NCI-H1417 (cell line): ENCODE results near the gene PSAT1.
"Not testable (repeated sequence)": the region's sequence is repeated elsewhere in the genome, so short reads cannot be mapped to it uniquely, and the experiment has no call there.

ENCODE experiments used
- DNase-seq, 3 experiments: peaks; one replicate each; lab custom pipeline; 2025; lab: John Stamatoyannopoulos, UW

The PSAT1 gene

DNA sequence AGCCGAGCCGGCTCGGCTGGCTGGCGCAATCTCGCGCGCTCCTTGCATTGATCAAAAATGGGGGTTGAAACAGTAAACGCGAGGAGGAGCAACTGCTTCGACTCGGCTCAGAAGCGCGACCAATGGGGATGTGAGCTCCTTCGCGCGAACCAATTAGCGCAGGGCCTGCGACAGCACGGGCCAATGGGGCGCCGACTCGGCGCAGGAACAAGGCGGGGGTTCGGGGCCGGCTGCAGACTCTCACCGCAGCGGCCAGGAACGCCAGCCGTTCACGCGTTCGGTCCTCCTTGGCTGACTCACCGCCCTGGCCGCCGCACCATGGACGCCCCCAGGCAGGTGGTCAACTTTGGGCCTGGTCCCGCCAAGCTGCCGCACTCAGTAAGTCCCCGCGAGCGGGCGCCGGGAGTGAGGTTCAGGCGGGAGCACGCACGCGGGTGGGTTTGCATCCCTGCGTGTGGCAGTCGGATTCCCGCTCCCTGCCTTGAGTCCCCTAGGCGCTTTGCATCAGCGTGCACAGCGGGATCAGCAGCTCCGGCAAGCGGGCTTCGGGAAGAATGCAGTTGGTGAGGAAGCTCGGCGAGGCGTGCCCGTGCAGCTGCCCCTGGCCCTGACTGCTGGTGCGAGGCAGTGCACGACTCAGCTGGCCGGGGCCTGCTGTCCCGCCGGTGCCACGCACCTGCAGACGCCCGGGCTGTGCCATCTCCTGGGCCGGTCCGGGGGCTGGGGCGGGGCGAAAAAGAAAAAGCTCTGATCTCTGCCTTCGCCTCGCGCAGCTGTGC is at the start of gene PSAT1:
Gene PSAT1 (plus strand): TSS at position 233 of the 779 bp plus-strand sequence. CDS start 86 bp downstream, at position 319.
- DNase-seq = peak; percentile 88 to 99 (median 98)

DNA sequence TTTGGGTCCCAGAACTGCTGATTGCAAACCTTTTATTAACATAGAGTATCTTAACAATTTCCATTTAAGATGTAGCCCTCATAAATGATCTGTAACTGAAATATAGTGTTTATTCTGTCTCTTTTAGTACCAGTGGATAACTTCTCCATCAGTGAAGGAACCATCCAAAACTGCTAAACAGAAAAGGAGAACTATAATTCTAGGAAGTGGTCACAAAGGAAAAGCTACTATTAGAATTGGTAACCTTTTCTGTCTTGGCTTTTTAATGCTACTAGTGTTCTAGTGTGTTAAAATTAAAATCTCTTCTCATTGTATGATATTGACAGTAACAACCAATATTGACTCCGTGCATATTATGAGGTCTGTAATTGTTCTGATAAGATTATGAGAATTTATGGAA is 48.3 kb upstream of the PSAT1 start:
- no peak for DNase-seq

DNA sequence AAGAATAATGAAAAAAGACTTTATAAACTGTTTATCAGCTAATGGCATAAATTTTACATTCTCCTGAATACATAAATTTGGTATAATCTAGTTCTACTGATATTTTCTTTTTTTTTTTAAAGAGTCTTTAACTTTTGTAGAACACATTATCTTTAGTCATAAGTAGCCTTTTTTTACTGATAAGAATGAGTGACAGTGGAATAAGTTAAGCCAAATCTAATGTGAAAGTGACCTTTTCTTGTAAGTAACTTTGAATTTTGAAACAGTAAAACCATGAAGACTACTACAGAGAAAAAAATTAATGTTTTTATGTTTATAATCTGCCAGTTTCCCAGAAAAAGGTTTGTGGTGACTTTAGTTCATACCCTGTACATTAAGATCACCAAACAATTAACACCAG is 47.4 kb upstream of the PSAT1 start:
- no peak for DNase-seq

DNA sequence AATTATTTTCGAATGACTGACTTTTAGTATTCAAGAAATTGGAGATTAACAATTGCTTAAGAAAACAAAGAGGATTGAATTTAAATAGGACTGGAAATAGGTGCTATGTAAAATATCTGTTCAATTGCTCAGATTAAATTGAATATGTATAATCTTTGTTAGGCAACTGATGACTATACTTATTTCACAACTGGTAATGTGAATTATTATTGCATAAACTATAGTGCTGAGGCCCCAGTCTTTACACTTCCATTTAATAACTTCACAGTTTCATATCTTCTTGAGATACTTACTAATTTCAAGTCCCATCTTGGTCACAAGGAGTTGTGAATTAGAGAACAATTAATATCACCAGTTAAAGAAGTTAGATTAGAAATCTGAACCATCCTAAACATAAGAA is 44.3 kb upstream of the PSAT1 start:
- DNase-seq = no peak

DNA sequence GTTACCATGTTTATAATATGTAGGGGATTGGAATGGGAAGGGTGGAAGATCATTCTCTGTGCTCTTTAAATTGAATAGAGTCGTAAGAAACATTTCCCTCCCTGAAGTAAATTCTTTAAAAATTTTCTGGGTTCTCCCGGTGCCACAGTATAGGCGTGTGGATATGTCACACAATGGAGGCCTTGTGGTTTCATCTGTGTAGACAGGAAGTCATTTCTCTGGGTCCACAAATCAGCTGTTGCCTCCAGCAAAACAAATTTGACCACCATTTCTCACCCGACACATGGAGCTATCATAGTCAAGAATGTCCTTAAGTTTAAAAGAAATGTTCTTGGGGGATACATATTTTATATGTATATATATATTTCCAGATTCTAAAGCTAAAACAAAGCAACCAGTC is 43.6 kb upstream of the PSAT1 start:
- DNase-seq = no peak

DNA sequence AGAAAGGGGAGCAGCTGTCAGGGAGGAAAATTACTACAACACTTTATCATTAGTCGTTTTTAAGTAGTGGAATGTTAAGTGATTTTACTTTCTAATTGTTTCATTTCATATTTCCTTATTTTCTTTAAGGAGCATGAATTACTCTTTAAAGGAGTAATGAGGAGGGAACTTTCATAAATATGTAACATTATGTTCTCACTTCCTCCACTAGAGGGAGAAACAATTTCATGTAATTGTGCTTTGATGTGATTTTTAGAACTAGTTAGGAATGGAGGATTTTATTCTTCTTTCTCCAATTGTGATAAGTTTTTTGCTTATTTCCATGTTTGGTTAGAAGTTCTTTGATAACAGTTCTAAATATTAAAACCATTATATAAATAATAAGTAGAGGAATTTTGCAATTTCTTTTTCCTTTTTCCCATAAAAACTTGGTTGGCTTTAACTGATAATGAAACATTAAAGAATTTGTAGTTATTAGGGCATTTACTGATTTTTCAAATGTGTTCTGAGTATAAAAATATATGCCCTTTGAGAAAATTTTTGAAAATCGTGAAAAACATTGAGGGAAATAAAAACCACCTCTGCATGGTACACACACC is 35.4 kb upstream of the PSAT1 start:
- DNase-seq = peak in 2 of 3 experiments; percentile 22 to 56

DNA sequence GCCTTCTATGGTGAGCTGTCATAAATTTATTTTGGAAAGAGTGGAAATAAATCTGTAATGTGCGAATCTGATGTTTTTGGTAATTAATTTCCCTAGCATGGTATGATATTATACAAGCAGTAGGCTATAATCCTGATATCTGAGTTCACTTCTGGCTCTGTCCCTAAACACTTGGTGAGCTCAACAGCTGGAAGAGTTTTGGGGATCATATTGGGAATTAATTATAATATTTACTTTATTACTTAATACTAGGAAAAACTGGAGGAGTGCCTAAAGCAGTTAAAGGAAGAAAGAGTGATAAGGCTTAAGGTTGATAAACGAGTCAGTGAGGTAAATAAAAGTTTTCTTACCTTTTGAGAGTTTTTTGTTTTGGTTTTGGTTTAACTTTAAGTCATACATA is 34.3 kb upstream of the PSAT1 start:
- no peak for DNase-seq

DNA sequence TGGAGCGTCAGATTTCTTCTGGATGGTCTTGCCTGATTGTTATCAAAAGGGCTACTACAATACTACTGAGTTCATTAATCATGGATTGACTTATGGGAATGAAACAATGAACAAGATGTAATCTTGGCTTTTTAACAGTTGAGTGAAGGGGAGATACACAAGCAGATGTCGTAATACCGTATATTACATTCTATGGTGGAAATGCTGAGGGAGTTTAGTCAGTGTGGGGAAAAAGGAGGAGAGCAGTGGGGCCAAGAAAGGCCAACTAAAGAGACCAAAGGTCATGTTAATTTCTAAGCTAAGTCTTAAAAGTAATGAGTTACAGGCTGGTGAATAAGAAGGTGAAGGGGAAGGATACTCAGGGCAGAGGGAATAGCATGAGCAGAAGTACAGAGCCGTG is 29.0 kb upstream of the PSAT1 start:
- no peak for DNase-seq

DNA sequence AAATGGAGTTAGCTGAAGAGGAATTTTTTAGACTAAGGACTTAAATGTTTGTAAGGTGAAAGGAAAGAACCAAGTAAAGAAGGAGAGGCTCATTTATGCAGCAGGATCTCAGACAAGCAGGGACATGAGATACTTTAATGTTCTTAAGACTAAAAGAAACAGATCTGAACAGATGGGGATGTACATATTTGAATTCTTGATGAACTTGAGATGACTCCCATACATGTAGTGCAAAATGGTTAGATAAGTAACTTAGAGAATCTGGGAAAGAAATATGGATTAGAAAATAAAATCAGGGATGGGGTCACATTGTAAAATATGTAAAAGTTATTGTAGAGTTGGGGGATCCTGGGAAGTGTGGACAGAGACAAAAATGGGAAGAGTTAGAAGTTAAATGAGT is 27.1 kb upstream of the PSAT1 start:
- no peak for DNase-seq

DNA sequence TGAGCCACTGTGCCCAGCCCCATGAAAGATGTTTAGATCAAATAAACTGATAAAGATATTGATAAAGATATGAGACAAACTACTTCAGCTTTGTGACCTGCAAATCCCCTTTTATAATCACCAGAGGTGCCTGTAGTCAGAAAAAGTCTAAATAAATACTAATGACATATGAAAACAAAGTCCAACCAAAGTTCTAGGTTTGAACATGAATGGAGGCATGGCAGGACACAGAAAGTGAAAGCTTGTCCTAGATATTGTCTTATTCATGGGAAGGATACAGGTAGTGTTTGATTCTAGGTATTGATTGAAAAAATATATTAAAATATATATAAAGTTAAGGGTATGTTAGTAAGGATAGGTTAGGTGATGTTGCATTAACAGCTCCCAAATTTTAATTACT is 24.6 kb upstream of the PSAT1 start:
- no peak for DNase-seq

DNA sequence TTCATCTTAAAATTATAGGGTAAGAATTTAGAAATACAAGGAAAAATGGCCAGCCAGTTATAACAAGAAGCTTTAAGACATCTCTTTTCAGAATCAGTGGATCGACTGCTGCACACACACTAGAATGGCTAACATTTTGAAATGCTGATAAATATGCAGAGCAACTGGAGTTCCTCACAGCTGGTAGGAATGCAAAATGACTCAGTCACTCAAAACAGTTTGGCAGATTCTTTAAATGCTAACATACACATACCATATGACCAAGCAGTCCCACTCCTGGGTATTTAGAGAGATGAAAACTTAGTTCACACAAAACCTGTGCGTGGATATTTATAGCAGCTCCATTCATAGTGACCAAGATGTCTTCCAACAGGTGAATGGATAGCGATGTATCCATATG is 23.2 kb upstream of the PSAT1 start:
- DNase-seq = no peak

DNA sequence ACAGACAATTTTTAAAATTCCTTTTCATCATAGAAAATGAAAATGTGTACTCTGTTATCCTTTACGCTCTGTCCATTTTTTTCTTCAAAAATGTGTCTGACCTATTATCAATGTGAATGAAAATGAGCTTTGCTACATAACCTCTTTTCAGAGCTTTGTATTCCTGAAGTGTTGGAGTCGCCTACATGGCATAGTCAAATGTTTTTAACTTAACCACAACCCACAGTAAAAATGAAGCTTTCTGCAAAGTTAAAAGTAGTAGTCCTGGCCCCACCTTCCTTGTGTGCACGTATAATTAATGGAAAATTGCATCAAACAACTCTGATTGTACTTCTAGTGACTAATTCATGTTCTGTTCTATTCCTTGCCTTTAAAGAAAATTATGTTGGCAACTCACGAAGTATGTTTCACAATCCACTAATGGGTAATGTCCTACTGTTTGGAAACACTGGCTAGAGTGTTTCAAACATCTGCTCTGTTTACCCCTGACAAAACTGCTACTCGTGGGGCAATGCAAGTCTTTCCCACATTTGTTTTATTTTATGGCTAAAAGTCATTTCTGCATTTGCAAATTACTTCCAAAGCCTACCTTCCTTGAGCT is 18.6 kb upstream of the PSAT1 start:
- DNase-seq = no peak

DNA sequence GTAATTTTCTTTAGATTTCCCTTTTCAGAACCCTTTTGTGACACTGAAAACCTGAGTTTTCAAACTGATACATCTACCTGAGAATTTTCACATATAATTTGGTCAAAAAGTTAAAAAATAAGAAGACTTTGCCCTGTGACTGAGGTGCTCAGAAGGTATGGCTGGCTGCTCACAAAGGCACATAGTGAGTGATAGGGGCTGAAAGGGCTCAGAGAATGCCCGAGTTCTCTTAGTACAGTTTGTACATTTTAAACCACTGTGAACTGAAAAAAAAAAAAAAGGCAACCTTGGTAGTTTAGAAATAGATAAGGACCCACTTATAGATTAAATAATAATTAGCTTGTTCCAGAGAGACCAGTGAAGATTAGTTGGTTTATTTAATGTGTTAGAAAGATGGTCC is 18.1 kb upstream of the PSAT1 start:
- no peak for DNase-seq

DNA sequence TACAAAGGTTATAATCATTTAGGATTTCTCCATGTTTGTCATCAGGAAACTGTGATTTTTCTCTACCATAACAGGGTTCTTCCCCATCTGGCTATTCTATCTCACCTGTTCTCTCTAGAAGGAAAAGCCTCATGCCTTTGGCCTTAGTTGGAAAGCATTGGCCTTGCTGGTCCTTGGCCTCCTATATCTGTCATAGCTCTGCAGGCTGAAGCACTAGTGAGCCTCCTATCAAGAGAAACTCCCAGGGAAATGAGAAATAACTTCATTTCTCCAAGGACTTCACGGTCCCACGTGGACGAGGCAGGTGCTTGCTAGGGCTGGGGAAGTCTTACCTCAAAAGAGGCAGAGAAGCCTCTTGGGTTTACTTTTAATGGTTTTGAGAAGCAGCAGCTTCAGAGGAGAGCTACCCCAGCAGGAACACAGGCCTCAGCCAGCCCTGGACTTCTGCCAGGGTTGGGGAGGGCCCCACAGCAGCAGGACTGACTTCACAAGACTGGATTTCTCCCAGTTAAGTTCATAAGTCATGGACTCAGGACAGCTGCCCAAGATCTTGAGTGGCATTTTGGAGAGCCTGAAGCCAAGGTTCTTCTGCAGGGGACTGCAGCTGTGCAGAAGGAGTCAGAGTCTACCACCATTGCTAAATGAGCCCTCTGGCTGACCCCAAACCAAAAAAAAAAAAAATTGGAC is 15.8 kb upstream of the PSAT1 start:
- DNase-seq = no peak

DNA sequence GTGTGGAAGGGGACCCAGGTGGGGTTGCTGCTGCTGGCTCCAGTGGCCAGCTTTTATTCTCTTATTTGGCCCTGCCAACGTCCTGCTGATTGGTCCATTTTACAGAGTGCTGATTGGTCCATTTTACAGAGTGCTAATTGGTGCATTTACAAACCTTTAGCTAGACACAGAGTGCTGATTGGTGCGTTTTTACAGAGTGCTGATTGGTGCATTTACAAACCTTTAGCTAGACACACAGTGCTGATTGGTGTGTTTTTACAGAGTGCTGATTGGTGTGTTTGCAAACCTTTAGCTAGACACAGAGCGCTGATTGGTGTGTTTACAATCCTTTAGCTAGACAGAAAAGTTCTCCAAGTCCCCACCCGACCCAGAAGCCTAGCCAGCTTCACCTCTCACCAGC is 12.7 kb upstream of the PSAT1 start:
- not testable (repeated sequence) for DNase-seq

DNA sequence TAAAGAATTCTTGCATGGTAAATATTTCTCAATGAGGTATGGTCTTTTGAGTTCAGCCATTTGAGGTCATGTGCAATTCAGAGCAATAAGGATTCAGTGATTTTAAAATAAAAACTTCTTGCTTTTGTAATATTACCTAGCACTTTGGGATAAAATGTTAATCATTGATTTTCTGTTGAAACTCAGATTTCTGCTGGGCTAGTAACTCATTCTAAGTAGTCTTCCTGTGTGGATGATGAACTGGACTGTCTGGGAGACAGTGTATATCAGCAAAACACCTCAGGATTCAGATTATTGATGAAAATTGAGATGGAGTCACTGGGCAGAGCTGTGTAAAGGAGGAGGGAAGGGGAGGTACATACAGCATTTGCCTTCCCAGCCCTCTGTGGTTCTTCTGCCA is 10.8 kb upstream of the PSAT1 start:
- DNase-seq = no peak

DNA sequence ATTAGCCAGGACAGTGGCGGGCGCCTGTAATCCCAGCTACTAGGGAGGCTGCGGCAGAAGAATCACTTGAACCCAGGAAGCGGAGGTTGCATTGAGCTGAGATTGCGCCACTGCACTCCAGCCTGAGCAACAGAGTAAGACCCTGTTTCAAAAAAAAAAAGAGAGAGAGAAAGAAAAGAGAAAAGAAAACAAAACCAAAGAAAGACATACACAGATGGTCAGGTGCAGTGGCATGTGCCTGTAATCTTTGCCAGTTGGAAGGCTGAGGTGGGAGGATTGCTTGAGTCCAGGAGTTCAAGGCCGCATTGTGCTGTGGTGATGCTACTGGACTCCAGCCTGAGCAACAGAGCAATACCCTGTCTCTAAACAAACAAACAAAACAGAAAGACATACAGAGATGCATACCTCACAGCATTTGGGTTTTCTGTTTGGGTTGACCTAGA is 10.0 kb upstream of the PSAT1 start:
- DNase-seq = no peak

DNA sequence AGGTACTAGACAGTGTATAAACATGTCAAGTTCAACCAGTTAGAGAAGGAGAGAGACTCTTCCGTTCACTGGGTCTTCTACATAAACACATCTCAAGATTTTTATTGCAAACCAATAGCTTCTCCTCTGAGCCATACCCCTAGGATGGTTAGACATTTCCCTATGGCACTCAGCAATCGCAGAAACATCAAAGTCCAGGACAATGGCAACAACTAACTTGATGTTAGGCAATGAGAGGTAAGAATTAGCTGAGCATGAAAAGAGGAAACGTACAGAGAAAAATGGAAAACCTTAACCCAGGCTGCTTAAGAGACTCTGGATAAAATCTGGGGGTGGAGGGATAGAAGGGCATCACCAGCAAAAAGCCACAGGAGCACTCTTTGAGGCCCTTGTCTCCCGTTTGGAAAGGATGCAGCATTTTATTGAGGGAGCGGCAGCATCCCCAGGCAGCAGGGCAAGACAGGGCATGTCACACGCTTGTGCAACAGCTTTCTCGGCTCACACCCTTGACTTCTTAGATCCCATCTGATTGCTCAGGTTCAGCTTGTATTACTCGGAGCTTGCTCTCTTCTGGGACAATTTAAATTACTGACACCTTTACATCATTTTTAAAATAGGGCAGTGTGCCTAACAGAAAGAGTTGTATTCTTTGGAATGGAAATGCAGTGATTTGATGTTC is 8.6 kb upstream of the PSAT1 start:
- DNase-seq = peak; percentile 11 to 73 (median 22)

DNA sequence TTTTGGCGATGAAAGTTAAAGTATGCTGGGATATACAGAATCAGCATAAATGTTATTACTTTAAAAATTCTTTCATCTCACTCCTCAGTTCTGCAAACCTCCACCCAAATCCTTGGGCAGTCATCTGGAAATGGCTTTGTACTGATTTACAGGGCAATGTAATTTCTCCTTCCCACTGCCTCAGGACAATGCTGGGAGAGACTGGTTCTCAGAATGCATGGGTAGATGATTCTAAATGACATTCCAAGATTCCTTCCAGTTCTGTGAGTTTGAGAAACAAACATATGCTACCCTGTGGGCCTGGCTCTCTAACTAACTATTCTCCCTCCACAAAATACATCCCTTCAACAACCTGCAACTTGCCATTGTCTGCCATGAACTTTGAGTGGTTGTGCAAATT is 7.5 kb upstream of the PSAT1 start:
- DNase-seq = no peak

DNA sequence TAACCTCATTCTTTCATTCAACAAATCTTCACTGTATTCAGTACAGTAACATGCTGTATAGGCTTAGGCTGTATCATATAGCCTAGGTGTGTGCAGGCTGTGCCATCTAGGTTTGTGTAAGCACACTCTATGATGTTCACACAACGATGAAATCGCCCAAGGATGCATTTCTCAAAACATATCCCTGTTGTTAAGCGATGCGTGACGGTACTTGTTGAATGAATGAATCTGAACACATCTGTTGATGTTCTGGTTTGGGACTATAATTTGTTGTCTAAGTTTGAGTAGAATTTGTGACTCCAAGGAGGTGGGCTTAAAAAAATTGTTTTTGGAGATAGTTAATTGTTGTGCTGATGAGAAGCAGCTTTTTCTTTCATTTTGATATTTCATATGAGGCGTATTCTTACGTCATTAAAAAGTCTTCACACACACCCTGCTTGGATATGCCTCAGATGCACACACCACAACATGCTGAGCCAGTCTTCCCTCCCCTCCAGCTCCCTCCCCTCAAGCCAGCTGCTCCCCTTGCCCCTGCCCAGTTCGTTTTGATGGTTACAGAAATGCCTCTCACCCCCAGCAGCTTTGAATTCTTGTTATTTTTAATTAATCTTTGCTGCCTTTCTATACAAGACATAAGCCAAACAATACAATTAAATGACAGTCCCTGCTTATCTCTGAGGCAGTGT is 5.5 kb upstream of the PSAT1 start:
- peak; percentile 42 to 61 (median 48) for DNase-seq

DNA sequence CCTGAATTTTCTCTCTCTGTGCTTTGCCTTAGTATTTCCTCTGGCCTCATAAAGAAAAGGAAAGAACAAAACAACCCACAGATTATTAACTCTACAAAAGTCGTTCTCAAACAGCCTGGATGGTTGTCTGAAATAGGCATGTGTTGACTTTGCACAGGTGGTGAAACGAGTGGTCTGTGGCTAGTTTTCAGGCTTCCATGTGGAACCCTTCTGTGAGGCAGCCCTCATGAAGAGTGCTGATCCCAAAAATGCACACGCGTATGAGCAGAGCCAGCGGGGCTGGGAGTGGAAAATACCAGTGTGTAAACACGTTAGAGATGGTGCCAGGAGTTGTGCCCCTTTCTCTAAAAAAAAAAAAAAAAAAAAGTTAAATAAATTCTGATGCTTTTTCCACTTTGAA is 4.9 kb upstream of the PSAT1 start:
- peak; percentile 32 to 61 (median 42) for DNase-seq
